ENCODE results near the gene ASCL2. TPM values are rescaled to one million over a fixed set of nuclear protein-coding genes. Genes with fewer than 3 reads are reported as not detected.

Gene ASCL2
- under 1 TPM in 1 of 4 donors, not detected in 3; 0.27 TPM for total RNA-seq

- no peaks in the 10 kb centered on the region for H3K36me3 ChIP-seq
- no peak for TF ChIP-seq POLR2AphosphoS5 (IDR thresholded peaks at IDR 0.05)
- TF ChIP-seq EP300 (IDR thresholded peaks at IDR 0.05) = no peak
- TF ChIP-seq POLR2A (IDR thresholded peaks at IDR 0.05) = no peak
- no peak for TF ChIP-seq CTCF (IDR thresholded peaks at IDR 0.05)
- peaks cover 87% of the 10 kb centered on the region for H3K27me3 ChIP-seq
- 3% methylated on average over 18 of the region's 89 CpGs; no CpG with 5 or more reads in 1 of the 2 donors for WGBS, 2 donors (ENCODE audit: low coverage in 1 of 2)
- no peak for ATAC-seq
- H3K4me1 ChIP-seq = peaks cover 0 to 31% (median 14%) of the 10 kb centered on the region in 3 donors
- no peaks in the 10 kb centered on the region for H3K9me3 ChIP-seq
- H3K4me3 ChIP-seq = peak within 1 kb of the TSS; percentile 1 to 52
- H3K27ac ChIP-seq = peak within 1 kb of the TSS in 2 of 4 donors; percentile 16 to 35
These were observed at the start of gene ASCL2 for GRCh38 chr11:2270322-2271076. Gene ASCL2, minus strand, starts transcription at chr11:2270588. Its CDS starts 256 bp downstream, at chr11:2270332.

GRCh38 chr11:2319791-2320472, 49.5 kb upstream of the ASCL2 start:
- no peak for ATAC-seq

GRCh38 chr11:2318707-2319106, 48.3 kb upstream of the ASCL2 start:
- Histone ChIP-seq H3K9me3 (peaks cover 0 to 10% (median 0%) of the 10 kb centered on the region in 3 donors), H3K27me3 (no peaks in the 10 kb centered on the region), H3K27ac (no peak overlapping the region), H3K36me3 (no peaks in the 10 kb centered on the region), H3K4me3 (no peak overlapping the region), H3K4me1 (peaks cover 0 to 27% (median 14%) of the 10 kb centered on the region in 3 donors)
- WGBS, 2 donors (ENCODE audit: low coverage in 1 of 2) = 94 to 100% methylated on average over 1 to 6 of the region's 7 CpGs
- no peak for ATAC-seq
- TF ChIP-seq CTCF (IDR thresholded peaks at IDR 0.05) (no peak), POLR2AphosphoS5 (IDR thresholded peaks at IDR 0.05) (no peak), POLR2A (IDR thresholded peaks at IDR 0.05) (no peak), EP300 (IDR thresholded peaks at IDR 0.05) (no peak)

More at GRCh38 chr11:2319791-2320472, 49.5 kb upstream of the ASCL2 start:
- peaks cover 0 to 15% (median 5%) of the 10 kb centered on the region in 3 donors for H3K4me1 ChIP-seq
- H3K36me3 ChIP-seq = no peaks in the 10 kb centered on the region
- 43 to 55% methylated on average over 5 to 9 of the region's 10 CpGs for WGBS, 2 donors (ENCODE audit: low coverage in 1 of 2)
- H3K27me3 ChIP-seq = no peaks in the 10 kb centered on the region
- H3K9me3 ChIP-seq = peaks cover 0 to 10% (median 0%) of the 10 kb centered on the region in 3 donors
- no peak overlapping the region for H3K4me3 ChIP-seq
- TF ChIP-seq CTCF (IDR thresholded peaks at IDR 0.05) = no peak
- no peak for TF ChIP-seq POLR2A (IDR thresholded peaks at IDR 0.05)
- TF ChIP-seq EP300 (IDR thresholded peaks at IDR 0.05) = no peak
- TF ChIP-seq POLR2AphosphoS5 (IDR thresholded peaks at IDR 0.05) = no peak
- no peak overlapping the region for H3K27ac ChIP-seq

GRCh38 chr11:2318123-2318522, 47.7 kb upstream of the ASCL2 start:
- no peak overlapping the region for H3K4me3 ChIP-seq
- H3K36me3 ChIP-seq = no peaks in the 10 kb centered on the region
- no peak for ATAC-seq
- H3K27me3 ChIP-seq = no peaks in the 10 kb centered on the region
- no peak for TF ChIP-seq POLR2AphosphoS5 (IDR thresholded peaks at IDR 0.05)
- no peak for TF ChIP-seq CTCF (IDR thresholded peaks at IDR 0.05)
- TF ChIP-seq POLR2A (IDR thresholded peaks at IDR 0.05) = no peak
- TF ChIP-seq EP300 (IDR thresholded peaks at IDR 0.05) = no peak
- H3K27ac ChIP-seq = no peak overlapping the region
- peaks cover 0 to 10% (median 0%) of the 10 kb centered on the region in 3 donors for H3K9me3 ChIP-seq
- peaks cover 0 to 33% (median 14%) of the 10 kb centered on the region in 3 donors for H3K4me1 ChIP-seq
- 82% methylated on average over 3 to 4 of the region's 4 CpGs for WGBS, 2 donors (ENCODE audit: low coverage in 1 of 2)
